Measurements from ENCODE around the gene GLIPR1L2.

- TF ChIP-seq CTCF (IDR thresholded peaks at IDR 0.05; ENCODE audit: low read depth, low read length, poor library complexity, severe bottlenecking) (no peak), EZH2phosphoT487 (IDR thresholded peaks at IDR 0.05; ENCODE audit: borderline replicate concordance, low read length) (no peak)
Observed at GRCh38 chr12:75361408-75361807, 29.5 kb upstream of the GLIPR1L2 start.

All from DOHH2 (cell line).